HG03108 (cell line): ENCODE data around the gene NUB1.
A peak's percentile ranks its signal among the peaks of the same experiment; 100 is the strongest.
"Not testable (repeated sequence)": the region's sequence is repeated elsewhere in the genome, so short reads cannot be mapped to it uniquely, and the experiment has no call there.

Experiments
- ATAC-seq: cut with Tn5 transposase; IDR thresholded peaks from one replicate; pipeline ENCODE4 v1.9.1; 2021; ENCODE audit warnings: moderate library complexity; ENCODE audit not compliant: unreplicated experiment

Gene NUB1, protein sequence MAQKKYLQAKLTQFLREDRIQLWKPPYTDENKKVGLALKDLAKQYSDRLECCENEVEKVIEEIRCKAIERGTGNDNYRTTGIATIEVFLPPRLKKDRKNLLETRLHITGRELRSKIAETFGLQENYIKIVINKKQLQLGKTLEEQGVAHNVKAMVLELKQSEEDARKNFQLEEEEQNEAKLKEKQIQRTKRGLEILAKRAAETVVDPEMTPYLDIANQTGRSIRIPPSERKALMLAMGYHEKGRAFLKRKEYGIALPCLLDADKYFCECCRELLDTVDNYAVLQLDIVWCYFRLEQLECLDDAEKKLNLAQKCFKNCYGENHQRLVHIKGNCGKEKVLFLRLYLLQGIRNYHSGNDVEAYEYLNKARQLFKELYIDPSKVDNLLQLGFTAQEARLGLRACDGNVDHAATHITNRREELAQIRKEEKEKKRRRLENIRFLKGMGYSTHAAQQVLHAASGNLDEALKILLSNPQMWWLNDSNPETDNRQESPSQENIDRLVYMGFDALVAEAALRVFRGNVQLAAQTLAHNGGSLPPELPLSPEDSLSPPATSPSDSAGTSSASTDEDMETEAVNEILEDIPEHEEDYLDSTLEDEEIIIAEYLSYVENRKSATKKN

DNA sequence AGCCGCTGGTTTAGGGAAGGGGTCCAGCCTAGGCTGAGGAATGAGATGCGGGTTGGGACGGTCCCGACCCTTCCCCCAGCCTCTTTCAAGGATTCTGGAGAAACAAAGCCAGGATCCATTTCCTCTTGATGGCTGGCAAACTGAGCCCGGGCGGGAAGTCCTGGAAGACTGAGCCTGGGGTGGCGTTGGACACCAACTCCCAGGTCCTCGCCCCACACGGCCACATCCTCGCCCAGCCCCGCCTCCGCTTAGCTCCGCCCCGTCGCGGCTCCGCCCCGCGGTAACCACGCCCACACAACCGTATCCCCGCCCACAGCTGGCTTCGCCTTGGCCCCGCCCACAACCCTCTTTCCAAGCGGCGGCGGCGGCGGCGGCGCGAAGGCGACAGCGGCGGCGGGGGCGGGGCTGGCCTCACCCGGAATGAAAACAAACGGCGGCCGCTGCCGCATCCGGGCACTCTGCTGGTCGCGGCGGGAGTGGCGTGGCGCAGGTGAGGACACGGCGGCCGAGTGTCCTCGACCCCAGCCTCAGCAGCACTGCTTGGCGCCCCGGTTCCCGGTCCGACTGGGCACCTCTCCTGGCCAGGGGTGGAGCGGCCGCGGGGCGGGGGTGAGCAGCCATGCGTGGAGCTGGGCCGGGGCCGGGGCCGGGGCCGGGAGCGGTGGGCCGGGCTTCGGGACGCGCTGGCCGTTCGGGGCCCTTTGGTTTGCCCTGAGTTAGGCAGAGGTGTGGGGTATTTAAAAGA lies at the start of gene NUB1:
TSS of gene NUB1 (plus strand) at position 456 of the 745 bp plus-strand sequence. CDS start 3,538 bp downstream, outside the sequence.
- ATAC-seq = peak; percentile 35

DNA sequence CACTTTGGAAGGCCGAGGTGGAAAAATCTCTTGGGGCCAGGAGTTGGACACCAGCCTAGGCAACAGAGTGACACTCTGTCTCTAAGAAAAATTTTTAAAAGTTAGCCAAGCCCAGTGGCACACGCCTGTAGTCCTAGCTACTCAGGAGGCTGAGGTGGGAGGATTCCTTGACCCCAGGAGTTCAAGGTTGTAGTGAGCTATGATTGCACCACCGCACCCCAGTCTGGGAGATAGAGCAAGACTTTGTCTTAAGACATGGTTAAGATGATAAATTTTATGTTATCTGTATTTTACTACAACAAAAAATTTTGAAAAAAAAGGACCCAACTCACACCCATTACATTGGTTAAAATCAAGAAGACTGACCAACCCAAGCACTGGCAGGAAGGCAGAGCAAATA lies 48.8 kb upstream of the NUB1 start:
- ATAC-seq = no peak

DNA sequence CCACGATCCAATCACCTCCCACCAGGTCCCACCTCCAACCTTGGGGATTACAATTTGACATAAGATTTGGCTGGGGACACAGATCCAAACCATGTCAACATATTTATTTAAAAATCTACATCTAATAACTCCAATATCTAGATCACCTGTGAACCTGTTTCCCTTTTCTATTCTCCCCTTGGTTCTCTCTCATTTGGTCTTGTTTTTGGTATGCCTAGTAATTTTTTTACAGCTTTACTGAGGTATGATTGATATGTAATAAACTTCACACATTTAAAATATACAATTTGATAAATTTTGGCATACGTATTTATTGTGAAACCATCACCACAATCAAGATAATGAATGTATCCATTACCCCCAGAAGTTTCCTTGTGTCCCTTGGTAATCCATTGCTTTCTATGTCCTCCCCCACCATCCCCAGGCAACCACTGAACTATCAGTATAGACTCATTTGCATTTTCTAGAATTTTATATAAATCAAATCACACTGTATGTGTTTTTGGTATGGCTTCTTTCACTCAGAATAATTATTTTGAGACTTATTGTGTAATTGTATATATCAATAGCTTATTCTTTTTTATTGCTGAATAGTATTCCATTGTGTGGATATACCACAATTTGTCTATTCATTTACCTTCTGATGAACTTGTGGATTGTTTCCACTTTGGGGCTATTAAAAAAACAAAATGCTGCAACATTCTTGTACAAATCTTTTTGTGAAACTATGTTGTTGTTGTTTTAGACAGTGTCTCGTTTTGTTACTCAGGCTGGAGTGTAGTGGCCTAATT lies 45.2 kb upstream of the NUB1 start:
- ATAC-seq = no peak

DNA sequence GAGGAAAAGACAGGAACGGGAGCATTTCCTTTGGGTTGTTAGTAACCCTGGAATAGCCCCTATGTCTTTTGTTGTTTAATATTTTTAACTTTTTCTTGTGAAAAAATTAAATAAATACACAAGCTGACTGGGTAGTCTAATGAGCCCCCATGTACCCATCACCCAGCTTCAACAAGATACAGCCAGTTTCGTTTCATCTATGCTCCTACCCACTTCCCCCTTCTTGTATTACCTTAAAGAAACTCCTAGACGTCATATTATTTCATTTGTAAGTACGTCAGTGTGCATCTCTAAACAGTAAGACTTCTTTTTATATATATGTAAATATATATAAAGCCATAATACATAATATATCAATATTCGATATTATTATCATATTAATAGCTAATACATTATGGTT lies 42.8 kb upstream of the NUB1 start:
- no peak for ATAC-seq

DNA sequence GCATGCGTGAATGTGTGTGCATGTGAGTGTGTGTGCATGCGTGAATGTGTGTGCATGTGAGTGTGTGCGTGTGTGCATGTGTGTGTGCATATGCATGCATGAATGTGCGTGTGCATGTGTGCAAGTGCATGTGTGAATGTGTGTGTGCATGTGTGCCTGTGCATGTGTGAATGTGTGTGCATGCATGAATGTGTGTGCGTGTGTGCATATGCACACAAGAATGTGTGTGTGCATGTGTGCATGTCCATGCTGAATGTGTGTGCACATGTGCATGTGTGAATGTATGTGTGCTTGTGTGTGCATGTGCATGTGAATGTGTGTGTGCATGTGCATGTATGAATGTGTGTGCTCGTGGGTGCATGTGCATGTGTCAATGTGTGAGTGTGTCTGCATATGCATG lies 42.1 kb upstream of the NUB1 start:
- no peak for ATAC-seq

DNA sequence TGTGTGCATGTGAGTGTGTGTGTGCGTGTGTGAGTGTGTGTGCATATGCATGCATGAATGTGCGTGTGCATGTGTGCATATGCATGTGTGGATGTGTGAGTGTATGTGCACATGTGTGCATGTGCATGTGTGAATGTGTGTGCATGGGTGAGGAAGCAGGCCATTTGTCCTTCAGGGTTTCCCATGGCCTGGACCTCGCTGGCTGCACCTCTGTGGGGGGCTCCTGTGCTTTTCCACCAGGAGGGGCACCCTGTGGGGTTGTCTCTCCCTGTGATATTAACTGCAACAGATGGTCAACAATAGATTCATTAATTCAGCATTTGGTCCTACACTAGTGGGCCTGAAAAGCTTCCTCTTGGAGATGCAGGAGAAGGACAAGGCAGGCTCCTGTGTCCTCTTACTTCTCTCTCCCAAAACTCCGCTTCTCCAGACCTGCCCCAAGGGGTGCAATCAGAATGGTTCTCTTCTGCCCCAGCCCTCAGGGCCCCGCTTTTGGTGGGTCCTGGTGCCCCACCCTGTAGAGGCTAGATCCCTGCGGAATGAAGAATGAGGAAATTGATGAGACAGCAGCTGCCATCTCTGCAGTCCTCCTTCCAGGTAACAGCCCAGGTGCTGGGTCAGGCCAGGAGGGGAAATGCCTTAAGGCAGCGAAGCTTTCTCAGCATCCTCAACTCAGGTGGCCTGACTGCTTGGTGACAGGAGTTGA lies 41.5 kb upstream of the NUB1 start:
- ATAC-seq = no peak

DNA sequence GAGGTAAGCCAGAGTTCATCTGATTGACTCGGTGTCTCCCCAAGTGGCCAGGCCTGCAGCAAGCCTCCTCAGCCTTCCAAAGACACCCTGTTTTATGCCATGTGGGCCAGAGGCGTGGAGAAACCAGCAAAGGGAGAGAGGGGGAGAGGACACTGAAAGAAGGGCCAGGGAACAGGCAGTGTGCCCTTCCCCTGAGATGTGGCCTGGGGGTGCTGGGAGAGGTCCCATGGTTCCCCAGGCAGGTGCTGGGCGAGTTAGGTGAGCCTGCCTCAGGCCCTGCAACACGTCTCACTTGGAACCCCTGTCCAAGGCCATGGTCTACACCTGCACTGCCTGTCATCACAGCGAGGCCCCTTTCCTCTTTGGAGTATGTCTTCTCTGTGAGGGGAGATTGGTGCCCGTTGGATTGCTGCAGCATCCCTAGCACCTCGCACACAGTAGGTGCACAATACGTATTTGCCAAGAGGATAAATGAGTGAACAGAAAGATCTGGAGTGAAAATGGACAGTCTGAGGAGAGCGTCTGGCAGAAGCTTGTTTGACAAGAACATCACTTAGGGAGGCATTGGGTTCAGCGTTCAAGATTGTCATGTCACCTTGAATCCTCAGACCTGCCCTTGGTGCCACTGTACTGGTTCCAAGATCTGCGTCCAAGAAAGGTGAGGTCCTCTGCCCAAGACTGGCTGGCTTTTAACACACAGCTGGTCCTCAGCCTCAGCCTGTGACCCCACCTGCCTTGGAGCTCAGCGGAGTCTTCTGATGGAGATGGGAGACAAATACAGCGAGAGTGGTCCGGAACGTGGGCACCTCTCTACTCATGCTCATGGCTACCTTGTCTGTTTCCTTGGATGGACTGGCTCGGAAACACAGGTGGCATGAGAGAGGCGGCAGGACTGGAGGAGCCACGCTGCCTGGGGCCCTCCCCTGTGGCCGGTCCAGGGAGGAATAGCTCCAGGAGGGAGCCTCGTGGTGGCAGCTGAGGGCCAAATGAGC lies 39.8 kb upstream of the NUB1 start:
- no peak for ATAC-seq

DNA sequence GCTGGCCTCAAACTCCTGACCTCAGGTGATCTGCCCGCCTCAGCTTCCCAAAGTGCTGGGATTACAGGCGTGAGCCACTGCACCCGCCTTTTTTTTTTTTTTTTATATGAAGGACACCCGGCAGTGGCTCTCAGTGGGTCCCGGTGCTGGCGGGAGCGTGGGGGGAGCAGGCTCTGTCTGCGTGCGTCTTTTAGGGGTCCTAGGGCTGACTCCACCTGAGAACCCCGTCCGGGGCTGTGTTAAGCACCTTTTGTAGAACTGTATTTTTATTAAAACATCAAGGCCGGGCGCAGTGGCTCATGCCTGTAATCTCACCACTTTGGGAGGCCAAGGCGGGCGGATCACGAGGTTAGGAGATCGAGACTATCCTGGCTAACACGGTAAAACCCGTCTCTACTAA lies 37.4 kb upstream of the NUB1 start:
- not testable (repeated sequence) for ATAC-seq

DNA sequence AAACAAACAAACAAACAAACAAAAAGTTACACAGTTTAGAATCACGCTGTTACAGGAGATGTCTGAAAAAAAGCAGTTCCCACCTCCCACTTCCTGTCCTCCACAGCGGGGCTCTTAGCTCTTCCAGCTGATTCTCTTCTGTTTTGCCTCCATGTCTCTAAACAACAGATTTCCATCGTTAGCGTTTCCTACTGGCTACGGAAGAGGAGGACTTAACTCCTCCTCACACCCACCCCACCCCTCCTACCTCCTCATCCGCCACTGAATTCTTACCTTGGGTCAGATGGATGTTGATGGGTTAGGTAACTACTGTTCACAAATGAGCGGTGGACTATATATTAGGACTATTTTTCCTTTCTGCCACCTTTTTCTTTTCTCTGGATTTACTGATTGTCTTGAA lies 36.8 kb upstream of the NUB1 start:
- no peak for ATAC-seq

DNA sequence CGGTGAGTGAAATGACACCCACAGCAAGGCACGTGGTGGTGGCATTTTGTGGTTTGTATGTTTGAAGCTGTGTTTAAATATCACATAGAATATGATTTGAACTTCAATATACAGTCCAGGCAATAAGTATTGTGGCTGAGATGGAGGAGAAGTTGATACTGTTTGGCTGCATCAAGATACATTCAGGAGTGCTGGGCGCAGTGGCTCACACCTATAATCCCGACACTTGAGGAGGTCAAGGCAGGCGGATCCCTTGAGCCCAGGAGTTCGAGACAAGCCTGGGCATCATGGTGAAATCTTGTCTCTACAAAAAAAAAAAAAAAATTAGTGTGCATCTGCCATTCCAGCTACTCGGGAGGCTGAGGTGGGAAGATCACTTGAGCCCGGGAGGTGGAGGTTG lies 35.2 kb upstream of the NUB1 start:
- no peak for ATAC-seq

DNA sequence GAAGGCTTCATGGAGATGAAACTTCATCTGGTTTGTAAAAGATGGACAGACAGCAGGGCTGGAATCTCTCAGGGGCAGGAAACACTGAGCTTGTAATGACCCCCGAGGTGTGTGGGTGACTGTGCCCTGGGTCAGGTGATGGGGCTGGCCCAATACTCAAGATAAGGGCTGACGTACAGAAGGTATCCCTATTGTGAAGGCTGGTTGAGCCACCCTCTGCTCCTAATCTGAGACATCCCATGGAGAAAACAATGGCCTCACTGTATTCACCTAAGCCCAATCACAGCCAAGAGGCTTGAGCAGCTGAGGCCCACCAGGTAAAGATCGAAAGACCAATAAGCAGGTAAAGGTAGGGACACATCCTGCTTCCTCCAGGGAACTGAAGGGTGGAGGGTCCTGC lies 34.8 kb upstream of the NUB1 start:
- no peak for ATAC-seq

DNA sequence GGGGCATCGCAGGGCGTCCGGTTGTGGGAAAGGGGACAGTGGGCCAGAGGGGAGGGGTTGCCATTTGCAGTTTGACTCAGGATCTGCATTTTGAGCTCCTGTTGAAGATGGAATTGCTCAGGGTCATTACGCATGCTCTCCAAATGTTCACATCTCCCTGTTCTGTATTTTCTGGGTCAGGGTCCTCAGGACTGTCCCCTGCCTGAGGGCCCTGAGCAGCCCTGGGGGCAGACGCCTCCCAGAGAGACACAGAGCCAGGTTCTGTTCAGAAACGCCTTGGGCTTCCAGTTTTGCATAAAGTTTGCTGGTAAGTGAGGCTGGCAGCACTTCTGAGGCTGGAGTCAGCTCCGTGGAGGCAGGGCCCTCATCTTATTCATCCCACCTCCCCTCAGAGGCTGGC lies 34.1 kb upstream of the NUB1 start:
- no peak for ATAC-seq

DNA sequence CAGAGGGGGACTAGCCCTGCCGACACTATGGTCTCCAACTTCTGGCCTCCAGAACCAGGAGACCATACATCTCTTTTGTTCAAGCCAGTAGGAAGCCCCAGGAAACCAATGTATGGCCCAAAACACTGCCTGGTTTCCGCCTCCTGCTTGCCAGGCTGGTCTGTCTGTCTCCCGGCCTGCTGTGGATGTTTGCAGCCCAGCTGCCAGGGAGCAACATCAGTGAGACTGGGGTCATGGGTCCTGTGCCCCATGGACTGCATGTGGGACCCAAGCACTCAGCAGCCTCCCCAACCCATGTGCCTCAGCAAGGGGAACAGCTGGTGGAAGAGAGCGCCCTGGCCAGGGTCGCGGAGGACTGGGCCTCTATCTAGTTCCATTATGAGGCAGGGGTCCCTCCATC lies 33.4 kb upstream of the NUB1 start:
- no peak for ATAC-seq

DNA sequence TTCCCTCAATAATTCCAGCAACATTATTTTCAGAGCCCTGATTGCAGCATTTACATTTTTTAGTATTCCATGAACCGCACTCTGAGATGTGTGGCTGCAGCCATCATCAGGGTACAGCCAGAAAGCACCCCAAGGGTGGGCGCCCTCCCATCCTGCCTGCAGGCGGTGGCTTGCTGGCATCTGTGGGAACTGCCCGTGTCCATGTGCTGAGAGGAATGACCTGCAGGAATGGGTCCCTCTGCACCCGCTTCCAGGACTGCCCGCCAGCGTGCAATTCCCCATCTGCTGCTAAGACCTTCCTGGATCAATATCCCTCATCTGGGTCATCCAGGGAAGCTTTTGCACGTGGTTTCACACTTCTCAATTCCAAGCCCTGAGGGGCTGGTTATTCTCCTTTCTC lies 32.8 kb upstream of the NUB1 start:
- ATAC-seq = no peak

DNA sequence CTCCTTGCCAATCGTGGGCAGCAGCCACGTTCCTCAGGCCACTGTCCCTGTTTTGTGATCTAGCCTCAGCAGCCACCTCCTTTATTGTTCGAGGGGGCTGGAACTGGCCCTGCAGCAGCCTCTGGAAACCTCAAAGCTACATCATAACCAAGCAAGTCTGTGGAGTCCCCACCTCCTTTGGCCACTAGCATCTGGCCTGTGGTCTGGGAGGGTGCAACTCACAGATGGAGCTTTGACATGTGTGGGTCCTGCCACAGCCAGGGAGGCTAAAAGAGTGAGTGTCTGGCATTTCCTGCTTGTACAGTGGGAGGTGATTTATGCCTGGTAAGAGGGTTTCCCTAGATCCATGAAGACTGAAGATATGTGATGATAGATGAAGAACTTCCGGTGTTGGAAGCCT lies 32.3 kb upstream of the NUB1 start:
- no peak for ATAC-seq

DNA sequence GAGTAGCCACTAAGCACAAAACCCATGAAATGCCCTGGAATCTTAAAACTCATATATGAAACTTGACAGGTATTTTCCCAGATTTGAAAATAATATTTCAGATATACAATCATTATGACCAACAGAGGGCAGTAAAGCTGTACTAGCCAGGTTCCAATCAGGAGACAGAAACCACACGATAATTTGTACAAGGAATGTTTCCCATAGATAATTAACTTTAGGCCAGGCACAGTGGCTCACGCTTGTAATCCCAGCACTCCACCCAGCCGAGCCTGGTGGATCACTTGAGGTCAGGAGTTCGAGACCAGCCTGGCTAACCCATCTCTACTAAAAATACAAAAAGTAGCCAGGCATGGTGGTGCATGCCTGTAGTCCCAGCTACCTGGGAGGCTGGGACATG lies 31.0 kb upstream of the NUB1 start:
- ATAC-seq = no peak

DNA sequence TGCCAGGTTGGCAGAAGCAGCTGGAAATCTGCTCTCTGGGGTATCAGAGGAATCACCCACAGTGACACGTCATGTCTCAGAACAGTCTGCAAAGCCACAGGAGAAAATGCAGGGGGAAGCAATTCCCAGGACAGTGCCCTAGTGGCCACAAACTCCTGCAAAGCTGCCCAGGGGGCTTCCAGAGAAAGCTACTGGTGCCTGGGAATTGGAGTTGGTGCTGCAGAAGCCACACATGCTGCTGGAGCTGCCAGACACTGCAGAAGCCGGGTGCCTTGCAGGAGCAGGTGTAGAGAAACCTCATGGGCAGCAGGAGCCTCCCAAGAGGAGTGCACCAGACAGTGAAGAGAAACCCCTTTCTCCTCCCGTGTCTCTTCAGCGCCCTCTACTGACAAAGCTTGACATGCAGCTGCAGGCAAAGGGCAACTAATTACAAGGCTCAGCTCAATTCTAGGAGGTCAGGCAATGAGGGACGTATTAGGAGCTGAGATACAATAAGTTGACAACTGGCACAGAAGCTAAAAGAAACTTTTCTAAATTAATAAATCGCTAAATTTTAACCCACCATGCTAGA lies 30.2 kb upstream of the NUB1 start:
- no peak for ATAC-seq

DNA sequence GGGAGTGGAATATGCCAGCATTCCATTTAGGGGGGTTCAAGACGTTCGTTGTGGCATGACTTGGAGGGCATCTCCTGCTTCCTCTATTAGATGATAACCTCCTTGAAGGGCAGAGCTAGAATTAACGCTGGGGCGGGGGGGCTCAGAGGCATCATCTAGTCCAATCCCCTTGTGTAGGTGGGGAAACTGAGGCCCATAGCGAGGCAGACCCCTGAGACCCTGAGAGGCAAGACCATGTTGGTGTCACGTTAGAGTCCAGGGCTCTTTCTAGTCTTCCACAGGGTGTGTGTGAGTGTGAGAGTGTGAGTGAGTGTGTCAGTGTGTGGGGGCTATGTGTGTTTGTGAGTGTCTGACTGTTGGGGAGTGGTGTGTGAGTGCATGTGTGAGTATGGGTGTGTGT lies 29.3 kb upstream of the NUB1 start:
- ATAC-seq = no peak
